ENCODE data around the gene MTAP. TPM values are rescaled to one million over a fixed set of nuclear protein-coding genes. Genes with fewer than 3 reads are reported as not detected.

The MTAP gene
- total and polyA plus RNA-seq, 4 donors, result 8.6 to 17.7 (median 12.6) TPM

- TF ChIP-seq REST (IDR thresholded peaks at IDR 0.05), result no peak
- TF ChIP-seq JUND (IDR thresholded peaks at IDR 0.05), result peak in 1 of 2 donors; percentile 55
- TF ChIP-seq YY1 (IDR thresholded peaks at IDR 0.05), result peak; percentile 60
- TF ChIP-seq, protein P1, sequence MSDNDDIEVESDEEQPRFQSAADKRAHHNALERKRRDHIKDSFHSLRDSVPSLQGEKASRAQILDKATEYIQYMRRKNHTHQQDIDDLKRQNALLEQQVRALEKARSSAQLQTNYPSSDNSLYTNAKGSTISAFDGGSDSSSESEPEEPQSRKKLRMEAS (IDR thresholded peaks at IDR 0.05), result peak; percentile 33
- no peak for TF ChIP-seq ATF3 (IDR thresholded peaks at IDR 0.05)
Measured at GRCh38 chr9:21856301-21857094, 54.1 kb downstream of the MTAP start (continued).

GRCh38 chr9:21862871-21863270 is 60.4 kb downstream of the MTAP start:
- Histone ChIP-seq H3K4me1 (ENCODE audit: control insufficient read depth in 4 of 4, insufficient read depth in 4 of 4, low read length in 3 of 4) (peaks cover 0 to 7% (median 5%) of the 10 kb centered on the region in 4 donors), H3K27me3 (ENCODE audit: control insufficient read depth in 4 of 4, insufficient read depth in 4 of 4, low read length in 3 of 4) (no peaks in the 10 kb centered on the region), H3K4me3 (ENCODE audit: low read depth in 1 of 3, low read length in 3 of 3) (no peak overlapping the region), H3K9ac (ENCODE audit: low read depth in 1 of 2, low read length in 2 of 2) (no peak overlapping the region), H3K9me3 (ENCODE audit: control insufficient read depth in 4 of 4, low read length in 3 of 4) (no peaks in the 10 kb centered on the region), H3K36me3 (ENCODE audit: control insufficient read depth in 4 of 4, insufficient read depth in 3 of 4, low read depth in 1 of 4, low read length in 3 of 4) (peaks cover 2 to 20% (median 15%) of the 10 kb centered on the region in 4 donors), H3K27ac (ENCODE audit: low read depth in 1 of 2, low read length in 2 of 2) (no peak overlapping the region)
- DNase-seq (ENCODE audit: low spot score), result no peak
- WGBS, result 96% methylated on average over 1 of the region's 1 CpG
- TF ChIP-seq FOXA2 (IDR thresholded peaks at IDR 0.05) (no peak), SP1 (IDR thresholded peaks at IDR 0.05) (no peak), HNF4G (IDR thresholded peaks at IDR 0.05) (no peak), ZBTB33 (IDR thresholded peaks at IDR 0.05) (no peak), FOXA1 (IDR thresholded peaks at IDR 0.05) (no peak), EGR1 (IDR thresholded peaks at IDR 0.05; ENCODE audit: low read depth in 2 of 2) (no peak), ATF3 (IDR thresholded peaks at IDR 0.05) (no peak), TAF1 (conservative IDR thresholded peaks at IDR 0.05) (no peak), JUND (IDR thresholded peaks at IDR 0.05) (no peak), HNF4A (conservative IDR thresholded peaks at IDR 0.05) (no peak), GABPA (IDR thresholded peaks at IDR 0.05 in 1 of 2, conservative IDR thresholded peaks at IDR 0.05 in 1 of 2) (no peak), RAD21 (IDR thresholded peaks at IDR 0.05) (no peak)
- TF ChIP-seq, protein P2, sequence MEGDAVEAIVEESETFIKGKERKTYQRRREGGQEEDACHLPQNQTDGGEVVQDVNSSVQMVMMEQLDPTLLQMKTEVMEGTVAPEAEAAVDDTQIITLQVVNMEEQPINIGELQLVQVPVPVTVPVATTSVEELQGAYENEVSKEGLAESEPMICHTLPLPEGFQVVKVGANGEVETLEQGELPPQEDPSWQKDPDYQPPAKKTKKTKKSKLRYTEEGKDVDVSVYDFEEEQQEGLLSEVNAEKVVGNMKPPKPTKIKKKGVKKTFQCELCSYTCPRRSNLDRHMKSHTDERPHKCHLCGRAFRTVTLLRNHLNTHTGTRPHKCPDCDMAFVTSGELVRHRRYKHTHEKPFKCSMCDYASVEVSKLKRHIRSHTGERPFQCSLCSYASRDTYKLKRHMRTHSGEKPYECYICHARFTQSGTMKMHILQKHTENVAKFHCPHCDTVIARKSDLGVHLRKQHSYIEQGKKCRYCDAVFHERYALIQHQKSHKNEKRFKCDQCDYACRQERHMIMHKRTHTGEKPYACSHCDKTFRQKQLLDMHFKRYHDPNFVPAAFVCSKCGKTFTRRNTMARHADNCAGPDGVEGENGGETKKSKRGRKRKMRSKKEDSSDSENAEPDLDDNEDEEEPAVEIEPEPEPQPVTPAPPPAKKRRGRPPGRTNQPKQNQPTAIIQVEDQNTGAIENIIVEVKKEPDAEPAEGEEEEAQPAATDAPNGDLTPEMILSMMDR (IDR thresholded peaks at IDR 0.05; ENCODE audit: low read depth, low read length, missing input control), result no peak
- TF ChIP-seq, protein P1 (IDR thresholded peaks at IDR 0.05), result no peak
